Left renal pelvis (tissue), 4 donors: ENCODE measurements around the gene CEP152. TPM values are rescaled to one million over a fixed set of nuclear protein-coding genes. Genes with fewer than 3 reads are reported as not detected.

ENCODE experiments used
- DNase-seq, 4 donors: peaks; one replicate each; pipeline ENCODE4 v3.0.0-alpha.2; 2013; ENCODE audit warnings: low read depth in 4 of 4, low spot score in 3 of 4
- polyA plus RNA-seq, 4 donors: library from polyadenylated mRNA; unstranded; fragments of 120-200 nt; gene quantifications; one replicate each; pipeline ENCODE4 v1.2.1, GENCODE V29; 2013; ENCODE audit not compliant: insufficient read length in 4 of 4

Gene CEP152
- polyA plus RNA-seq, 4 donors: 6.4 to 10.4 (median 6.5) TPM

DNA sequence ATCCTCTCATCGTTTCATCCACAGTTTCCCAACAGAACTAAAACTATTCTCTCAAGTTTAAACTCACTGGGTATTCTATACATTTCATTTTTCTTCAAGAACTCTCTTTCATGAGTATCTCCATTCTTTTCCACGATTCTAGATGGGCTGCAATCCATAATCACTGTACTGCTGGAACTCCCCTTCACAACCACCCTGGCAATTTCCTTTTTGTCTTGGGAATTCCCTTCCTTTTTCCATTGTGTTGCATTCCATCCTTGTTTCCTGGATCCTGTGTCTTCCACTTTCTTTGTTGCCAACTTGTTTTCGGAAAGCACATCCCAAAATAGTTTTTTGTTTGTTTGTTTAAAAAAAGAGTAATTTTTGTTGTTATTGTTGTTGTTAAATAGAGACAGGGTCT is 98.3 kb downstream of the CEP152 start:
- DNase-seq: no peak

DNA sequence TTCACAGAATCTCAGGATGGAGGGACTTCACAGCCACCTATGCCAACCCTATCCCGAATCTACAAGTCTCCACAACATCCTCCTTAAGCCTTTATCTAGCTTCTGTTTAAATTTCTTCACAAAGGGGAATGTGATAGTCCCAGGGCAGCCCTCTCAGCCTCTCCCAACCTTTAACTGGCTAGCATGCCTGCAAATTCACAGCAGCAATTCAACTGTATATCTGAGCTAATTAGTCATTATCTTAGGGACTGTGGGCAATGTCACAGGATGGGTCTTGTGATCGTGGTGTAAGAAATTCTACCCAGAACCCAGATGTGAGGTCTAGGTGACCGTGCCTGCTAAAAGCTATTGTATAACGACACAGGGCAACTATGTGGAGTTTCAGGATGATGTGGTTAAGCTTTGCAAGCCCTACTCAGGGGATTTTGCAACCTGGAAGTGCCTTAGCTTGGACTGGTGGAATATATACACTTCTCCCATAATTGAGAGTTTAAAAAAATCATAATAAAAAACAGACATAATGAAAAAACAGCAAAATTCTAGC is 99.8 kb downstream of the CEP152 start:
- no peak for DNase-seq

- no peak for DNase-seq
Measured at GRCh38 chr15:48708641-48709040, 102.2 kb downstream of the CEP152 start.

GRCh38 chr15:48705381-48705780 is 105.5 kb downstream of the CEP152 start:
- DNase-seq: no peak

- no peak for DNase-seq
Measured at GRCh38 chr15:48703544-48703943, 107.3 kb downstream of the CEP152 start.

DNA sequence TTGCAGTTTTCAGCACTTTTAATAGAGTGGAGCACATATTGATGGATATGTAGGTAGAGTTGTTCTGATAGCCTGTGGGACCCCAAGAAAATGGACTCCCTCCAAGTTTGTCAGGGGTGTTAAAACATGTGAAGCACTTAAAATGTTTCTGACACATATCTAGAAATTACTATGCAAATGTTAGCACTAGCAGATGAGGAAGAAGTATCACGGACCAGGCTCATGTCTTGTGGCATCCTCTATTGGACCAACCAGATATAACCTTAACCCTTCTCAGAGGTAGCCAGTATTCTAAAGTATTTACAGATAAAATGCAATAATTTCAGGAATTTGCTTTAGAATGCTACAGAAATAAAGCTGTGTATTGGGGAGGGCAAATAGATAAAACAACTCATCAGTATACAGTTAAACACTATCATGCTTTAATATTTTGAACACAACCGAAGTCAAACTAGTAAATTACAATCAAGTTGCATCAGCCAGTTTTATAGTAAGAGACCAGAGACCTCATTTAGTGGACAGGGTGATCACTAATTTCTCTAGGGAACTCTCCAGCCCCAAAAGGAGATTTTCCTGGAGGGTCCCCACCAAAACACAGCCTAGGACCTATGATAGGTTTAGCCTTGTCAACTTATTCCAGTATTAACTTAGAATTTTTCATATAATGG is 108.2 kb downstream of the CEP152 start:
- DNase-seq: no peak

DNA sequence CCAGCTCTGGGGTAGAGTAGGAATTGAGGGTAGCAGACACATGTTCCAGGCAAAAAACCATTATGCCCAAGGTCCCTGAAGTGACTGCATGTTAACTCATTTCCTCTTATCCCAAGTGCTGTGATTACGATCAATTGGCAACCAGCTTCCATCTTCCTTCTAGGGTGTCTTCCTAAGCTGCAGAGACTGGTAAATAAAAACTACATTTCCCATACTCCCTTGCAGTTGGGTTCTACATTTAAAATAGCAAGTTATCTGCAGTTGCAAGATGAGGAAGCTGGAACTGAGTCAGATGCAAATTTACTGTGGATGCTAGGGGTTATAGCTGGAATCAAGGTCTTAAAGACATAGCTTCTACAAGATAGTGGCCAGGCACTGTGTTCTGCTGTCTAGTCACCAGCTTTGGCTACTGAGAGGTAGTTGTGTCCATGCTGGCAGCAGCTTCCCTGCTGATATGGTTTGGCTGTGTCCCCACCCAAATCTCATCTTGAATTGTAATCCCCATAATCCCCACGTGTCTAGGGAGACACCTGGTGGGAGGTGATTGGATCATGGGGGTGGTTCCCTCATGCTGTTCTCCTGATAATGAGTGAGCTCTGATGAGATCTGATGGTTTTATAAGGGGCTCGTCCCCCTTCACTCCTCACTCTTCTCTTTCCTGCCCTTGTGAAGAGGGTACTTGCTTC is 114.1 kb downstream of the CEP152 start:
- no peak for DNase-seq

DNA sequence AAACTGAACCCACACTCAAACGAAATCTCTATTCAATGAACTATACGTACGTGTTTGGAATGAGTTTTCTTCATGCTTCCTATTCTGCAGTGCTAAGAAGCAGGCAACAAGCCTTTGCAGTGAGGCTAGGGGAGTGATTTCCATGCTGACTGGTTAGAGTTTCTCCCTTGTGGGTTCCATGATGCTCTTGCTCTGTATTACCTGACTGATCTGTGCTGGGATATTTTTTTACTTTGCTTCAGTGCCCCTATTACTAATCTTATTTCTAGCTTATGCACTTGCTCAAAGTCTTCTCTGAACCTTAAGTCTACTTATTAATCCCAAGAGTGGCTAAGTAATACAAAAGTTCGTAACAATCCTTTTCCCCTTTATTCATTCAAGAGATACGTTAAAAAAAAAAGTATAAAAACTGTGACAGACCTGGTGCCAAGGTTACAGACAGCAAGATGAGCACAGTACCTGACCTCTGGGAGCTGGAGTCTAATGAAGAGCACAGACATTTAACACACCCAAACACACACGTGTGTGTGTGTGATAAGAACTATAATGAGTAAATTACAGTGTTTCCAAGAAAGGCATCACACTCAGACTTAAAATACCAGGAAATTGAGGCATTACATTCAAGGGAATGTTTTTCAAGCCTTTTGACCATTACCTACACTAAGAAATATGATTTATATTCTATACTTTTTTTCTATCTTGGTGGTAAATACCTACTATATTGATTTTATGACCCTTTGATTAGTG is 114.9 kb downstream of the CEP152 start:
- DNase-seq: no peak

- DNase-seq: no peak
Measured at GRCh38 chr15:48695088-48695826, 115.6 kb downstream of the CEP152 start.

DNA sequence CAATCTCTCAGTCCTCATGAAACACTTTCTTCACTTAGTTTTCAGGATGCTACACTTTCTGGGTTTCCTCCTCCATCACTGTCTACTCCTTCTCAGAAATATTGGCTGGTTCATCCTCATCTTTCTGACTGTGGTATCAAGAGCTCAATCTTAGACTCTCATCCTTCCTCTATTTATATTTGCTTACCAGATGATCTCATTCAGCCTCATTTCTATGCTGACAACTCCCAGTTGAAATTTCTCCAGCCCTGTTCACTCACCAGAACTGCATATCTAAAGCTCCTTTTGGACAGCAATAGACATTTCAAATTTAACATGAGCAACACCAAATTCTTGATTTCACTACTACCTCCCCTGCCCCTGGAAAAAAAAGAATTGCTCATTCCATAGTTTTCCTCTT is 117.4 kb downstream of the CEP152 start:
- no peak for DNase-seq

GRCh38 chr15:48688493-48688892 is 122.4 kb downstream of the CEP152 start:
- no peak for DNase-seq

Other genes starting within 250 kb of the CEP152 start
- gene FBN1, start 165.4 kb downstream of the CEP152 start, polyA plus RNA-seq: 100 to 1,000 TPM in 3 of 4 donors, 10 to 100 TPM in 1; 67.6 to 462 (median 133) TPM
- gene EID1, start 67.1 kb upstream of the CEP152 start, polyA plus RNA-seq: 100 to 1,000 TPM; 304 to 343 (median 325) TPM
- gene SHC4, start 152.8 kb upstream of the CEP152 start, polyA plus RNA-seq: 1 to 10 TPM; 2.8 to 5.8 (median 3.7) TPM
- gene SECISBP2L, start 235.4 kb upstream of the CEP152 start, polyA plus RNA-seq: 10 to 100 TPM; 44.6 to 61.9 (median 55.3) TPM